HEK293 (cell line): ENCODE measurements around the gene SCAF11.

Experiments used
- CTCF ChIA-PET: fragments of 350-600 bp; formaldehyde crosslinking; extraction: SDS; loops from one replicate; lab custom pipeline; 2021; ENCODE audit warnings: antibody characterized with exemption; lab: Yijun Ruan, JAX
- POLR2A ChIA-PET: fragments of 300-600 bp; formaldehyde crosslinking; extraction: SDS; loops from one replicate; lab custom pipeline; 2020; ENCODE audit warnings: antibody characterized with exemption, inconsistent platforms; lab: Yijun Ruan, JAX
- H3K27ac ChIP-seq: fragments of 200-500 bp; sonication (Bioruptor generic); 2 replicates; pipeline ENCODE4 v1.5.1; 2014; ENCODE audit warnings: low read depth, low read length, control low read depth, inconsistent platforms; ENCODE audit errors: extremely low read depth
- H3K36me3 ChIP-seq, 2 experiments: fragments of 200-500 bp in 1 of 2; sonication (Bioruptor generic) in 1 of 2; 1 replicate in 1 of 2; 2 replicates in 1 of 2; pipeline ENCODE4 v1.5.1; 2014 to 2017; ENCODE audit warnings: inconsistent platforms in 2 of 2, low read length in 2 of 2; ENCODE audit not compliant: control insufficient read depth in 2 of 2, insufficient read depth in 1 of 2
- H3K4me1 ChIP-seq: fragments of 200-500 bp; sonication (Bioruptor generic); 2 replicates; pipeline ENCODE4 v1.5.1; 2014; ENCODE audit warnings: mild to moderate bottlenecking, low read length, inconsistent platforms; ENCODE audit not compliant: control insufficient read depth, insufficient read depth
- H3K4me3 ChIP-seq: 2 replicates; pipeline ENCODE4 v1.5.1; 2011; ENCODE audit warnings: low read depth, mild to moderate bottlenecking, control low read depth, low read length, moderate library complexity
- H3K9me3 ChIP-seq: fragments of 200-500 bp; sonication (Bioruptor generic); 2 replicates; pipeline ENCODE4 v1.5.1; 2014; ENCODE audit warnings: low read depth, low read length, inconsistent platforms; ENCODE audit not compliant: control insufficient read depth, insufficient read depth
- BCL11B ChIP-seq: fragments of 450-650 bp; formaldehyde crosslinking; IDR thresholded peaks from 2 replicates; pipeline ENCODE4 v1.5.1; 2016; ENCODE audit warnings: low read depth, missing biosample characterization, missing genetic modification characterization
- IKZF3 ChIP-seq: fragments of 450-650 bp; IDR thresholded peaks from 2 replicates; pipeline ENCODE4 v1.5.0; 2018; ENCODE audit warnings: missing biosample characterization, mild to moderate bottlenecking, missing genetic modification characterization, moderate library complexity
- MZF1 ChIP-seq: fragments of 450-650 bp; formaldehyde crosslinking; IDR thresholded peaks from 2 replicates; pipeline ENCODE4 v1.5.1; 2017; ENCODE audit warnings: missing biosample characterization, missing genetic modification characterization, borderline replicate concordance
- OSR2 ChIP-seq: fragments of 450-650 bp; formaldehyde crosslinking; IDR thresholded peaks from 2 replicates; pipeline ENCODE4 v1.5.1; 2016; ENCODE audit warnings: missing biosample characterization, missing genetic modification characterization
- PRDM1 ChIP-seq: fragments of 450-650 bp; formaldehyde crosslinking; IDR thresholded peaks from 2 replicates; pipeline ENCODE4; 2016; ENCODE audit warnings: missing biosample characterization, missing genetic modification characterization
- RBAK ChIP-seq: fragments of 450-650 bp; formaldehyde crosslinking; IDR thresholded peaks from 2 replicates; pipeline ENCODE4 v1.5.1; 2016; ENCODE audit warnings: missing biosample characterization, missing genetic modification characterization
- ZBTB17 ChIP-seq: fragments of 450-650 bp; formaldehyde crosslinking; IDR thresholded peaks from 2 replicates; pipeline ENCODE4 v1.5.1; 2016; ENCODE audit warnings: missing biosample characterization, missing genetic modification characterization
- ZFP37 ChIP-seq: fragments of 450-650 bp; formaldehyde crosslinking; IDR thresholded peaks from 2 replicates; pipeline ENCODE4 v1.5.1; 2016; ENCODE audit warnings: missing biosample characterization, missing genetic modification characterization
- ZNF133 ChIP-seq: fragments of 450-650 bp; formaldehyde crosslinking; IDR thresholded peaks from 2 replicates; pipeline ENCODE4 v1.5.1; 2016; ENCODE audit warnings: missing biosample characterization, missing genetic modification characterization
- ZNF169 ChIP-seq: fragments of 450-650 bp; formaldehyde crosslinking; IDR thresholded peaks from 2 replicates; pipeline ENCODE4 v1.5.1; 2016; ENCODE audit warnings: missing biosample characterization, missing genetic modification characterization
- ZNF174 ChIP-seq: fragments of 450-650 bp; formaldehyde crosslinking; IDR thresholded peaks from 2 replicates; pipeline ENCODE4 v1.5.0; 2017; ENCODE audit warnings: missing biosample characterization, mild to moderate bottlenecking, missing genetic modification characterization
- ZNF211 ChIP-seq: fragments of 450-650 bp; formaldehyde crosslinking; IDR thresholded peaks from 2 replicates; pipeline ENCODE4 v1.5.1; 2016; ENCODE audit warnings: low read depth, missing biosample characterization, missing genetic modification characterization
- ZNF26 ChIP-seq: fragments of 450-650 bp; formaldehyde crosslinking; IDR thresholded peaks from 2 replicates; pipeline ENCODE4 v1.5.1; 2016; ENCODE audit warnings: missing biosample characterization, missing genetic modification characterization
- ZNF274 ChIP-seq, 2 experiments: fragments of 200-500 bp in 1 of 2; fragments of 450-650 bp in 1 of 2; sonication (Bioruptor generic) in 1 of 2; formaldehyde crosslinking in 1 of 2; IDR thresholded peaks; 2 replicates each; pipeline versions ENCODE4 v1.5.1 to v1.6.1; 2014 to 2016; ENCODE audit warnings: borderline replicate concordance in 1 of 2, inconsistent platforms in 1 of 2, low read length in 1 of 2, missing biosample characterization in 1 of 2, missing genetic modification characterization in 1 of 2
- ZNF354C ChIP-seq: fragments of 450-650 bp; formaldehyde crosslinking; IDR thresholded peaks from 2 replicates; pipeline ENCODE4 v1.5.1; 2016; ENCODE audit warnings: missing biosample characterization, missing genetic modification characterization, low read depth, borderline replicate concordance
- ZNF423 ChIP-seq: fragments of 450-650 bp; formaldehyde crosslinking; IDR thresholded peaks from 2 replicates; pipeline ENCODE4 v1.5.1; 2016; ENCODE audit warnings: missing biosample characterization, missing genetic modification characterization
- ZNF473 ChIP-seq: fragments of 450-650 bp; formaldehyde crosslinking; IDR thresholded peaks from 2 replicates; pipeline ENCODE4 v1.5.1; 2017; ENCODE audit warnings: missing biosample characterization, missing genetic modification characterization
- ZNF48 ChIP-seq: fragments of 450-650 bp; formaldehyde crosslinking; IDR thresholded peaks from 2 replicates; pipeline ENCODE4 v1.5.1; 2016; ENCODE audit warnings: missing biosample characterization, missing genetic modification characterization
- ZNF501 ChIP-seq: fragments of 450-650 bp; formaldehyde crosslinking; IDR thresholded peaks from 2 replicates; pipeline ENCODE4 v1.5.1; 2016; ENCODE audit warnings: missing biosample characterization, missing genetic modification characterization
- ZNF548 ChIP-seq: fragments of 450-650 bp; formaldehyde crosslinking; IDR thresholded peaks from 2 replicates; pipeline ENCODE4 v1.5.1; 2016; ENCODE audit warnings: missing biosample characterization, missing genetic modification characterization
- ZNF555 ChIP-seq: fragments of 450-650 bp; formaldehyde crosslinking; conservative IDR thresholded peaks from 2 replicates; pipeline ENCODE4 v1.5.1; 2017; ENCODE audit warnings: missing biosample characterization, mild to moderate bottlenecking, missing genetic modification characterization, inconsistent platforms
- ZNF624 ChIP-seq: fragments of 450-650 bp; formaldehyde crosslinking; IDR thresholded peaks from 2 replicates; pipeline ENCODE4 v1.5.1; 2017; ENCODE audit warnings: missing biosample characterization, missing genetic modification characterization
- ZNF791 ChIP-seq: fragments of 450-650 bp; formaldehyde crosslinking; IDR thresholded peaks from 2 replicates; pipeline ENCODE4 v1.5.1; 2016; ENCODE audit warnings: missing biosample characterization, missing genetic modification characterization
- ZSCAN16 ChIP-seq: fragments of 450-650 bp; formaldehyde crosslinking; IDR thresholded peaks from 2 replicates; pipeline ENCODE4 v1.5.1; 2016; ENCODE audit warnings: missing biosample characterization, missing genetic modification characterization
- TF ChIP-seq, protein P1 (sequence below): fragments of 450-650 bp; formaldehyde crosslinking; IDR thresholded peaks from 2 replicates; pipeline ENCODE4 v1.5.1; 2016; ENCODE audit warnings: missing biosample characterization, missing genetic modification characterization

Gene SCAF11

GRCh38 chr12:45893240-45893639, 97.1 kb downstream of the SCAF11 start (continued):
- no peak for TF ChIP-seq ZNF501 (tag by site-specific recombination)
- TF ChIP-seq PRDM1 (tag by site-specific recombination), result no peak
- TF ChIP-seq ZNF174 (tag by site-specific recombination), result no peak
- no peak for TF ChIP-seq IKZF3 (tag by site-specific recombination)
- no peak for TF ChIP-seq ZNF791 (tag by site-specific recombination)
- no peak for TF ChIP-seq ZNF354C (tag by site-specific recombination)

DNA sequence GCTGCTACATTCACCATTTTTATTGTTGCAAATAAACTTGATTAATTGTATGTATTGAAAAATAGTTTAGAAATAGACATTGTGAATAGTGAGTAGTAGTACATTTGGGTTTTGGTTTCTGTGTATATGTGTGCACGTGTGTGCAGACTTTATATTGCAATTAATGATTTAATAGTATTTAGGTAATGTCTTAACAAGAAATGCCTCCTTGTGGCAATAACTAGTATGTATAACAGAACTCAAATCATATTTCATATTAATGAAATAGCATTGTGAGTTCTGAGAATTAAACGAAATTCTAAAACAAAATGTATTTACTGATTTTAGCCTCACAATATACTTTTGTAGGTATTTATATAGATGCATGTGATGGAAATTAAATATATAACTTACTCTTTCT, 100.1 kb downstream of the SCAF11 start:
- TF ChIP-seq ZNF548 (tag by site-specific recombination) (no peak), ZFP37 (no peak), OSR2 (no peak), ZNF473 (no peak), ZNF423 (tag by site-specific recombination) (no peak), ZNF26 (no peak), BCL11B (tag by site-specific recombination) (no peak), ZNF624 (tag by site-specific recombination) (no peak), ZNF274 (IDR thresholded peaks at IDR 0.05; ENCODE audit: low read length) (no peak), ZNF274 (tag by site-specific recombination; IDR thresholded peaks at IDR 0.05; ENCODE audit: borderline replicate concordance) (no peak), PRDM1 (tag by site-specific recombination) (no peak), ZNF48 (tag by site-specific recombination) (no peak), ZNF133 (tag by site-specific recombination) (no peak), ZNF211 (tag by site-specific recombination) (no peak), RBAK (tag by site-specific recombination) (no peak), ZBTB17 (tag by site-specific recombination) (no peak), ZNF169 (no peak), MZF1 (tag by site-specific recombination) (no peak)
- TF ChIP-seq, all 188 proteins: peak for 0
- CTCF ChIA-PET, result no interaction called here
- H3K4me3 ChIP-seq, result no peak overlapping the region
- POLR2A ChIA-PET, result no interaction called here
- H3K36me3 ChIP-seq, result peaks cover 18 to 43% of the 10 kb centered on the region in 2 experiments
- H3K27ac ChIP-seq, result no peak overlapping the region
- no peaks in the 10 kb centered on the region for H3K9me3 ChIP-seq
- H3K4me1 ChIP-seq, result no peaks in the 10 kb centered on the region

GRCh38 chr12:45887544-45887943, 102.8 kb downstream of the SCAF11 start:
- ChIA-PET POLR2A (no interaction called here), CTCF (no interaction called here)
- H3K9me3 ChIP-seq, result no peaks in the 10 kb centered on the region
- no peak overlapping the region for H3K4me3 ChIP-seq
- H3K36me3 ChIP-seq, result peaks cover 7 to 24% of the 10 kb centered on the region in 2 experiments
- no peak overlapping the region for H3K27ac ChIP-seq
- H3K4me1 ChIP-seq, result no peaks in the 10 kb centered on the region
- no peak for TF ChIP-seq ZNF555
- TF ChIP-seq, protein P1, sequence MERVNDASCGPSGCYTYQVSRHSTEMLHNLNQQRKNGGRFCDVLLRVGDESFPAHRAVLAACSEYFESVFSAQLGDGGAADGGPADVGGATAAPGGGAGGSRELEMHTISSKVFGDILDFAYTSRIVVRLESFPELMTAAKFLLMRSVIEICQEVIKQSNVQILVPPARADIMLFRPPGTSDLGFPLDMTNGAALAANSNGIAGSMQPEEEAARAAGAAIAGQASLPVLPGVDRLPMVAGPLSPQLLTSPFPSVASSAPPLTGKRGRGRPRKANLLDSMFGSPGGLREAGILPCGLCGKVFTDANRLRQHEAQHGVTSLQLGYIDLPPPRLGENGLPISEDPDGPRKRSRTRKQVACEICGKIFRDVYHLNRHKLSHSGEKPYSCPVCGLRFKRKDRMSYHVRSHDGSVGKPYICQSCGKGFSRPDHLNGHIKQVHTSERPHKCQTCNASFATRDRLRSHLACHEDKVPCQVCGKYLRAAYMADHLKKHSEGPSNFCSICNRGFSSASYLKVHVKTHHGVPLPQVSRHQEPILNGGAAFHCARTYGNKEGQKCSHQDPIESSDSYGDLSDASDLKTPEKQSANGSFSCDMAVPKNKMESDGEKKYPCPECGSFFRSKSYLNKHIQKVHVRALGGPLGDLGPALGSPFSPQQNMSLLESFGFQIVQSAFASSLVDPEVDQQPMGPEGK (tag by site-specific recombination), result no peak
- TF ChIP-seq ZSCAN16 (tag by site-specific recombination), result no peak
